Uterus (tissue), 4 donors: ENCODE results near the gene ALG14. TPM values are rescaled to one million over a fixed set of nuclear protein-coding genes. Genes with fewer than 3 reads are reported as not detected.

ENCODE experiments used
- DNase-seq, 2 donors: peaks; one replicate each; pipeline ENCODE4 v3.0.0-alpha.2; 2019 to 2020
- H3K27ac ChIP-seq, 2 donors: fragments of 200-600 bp; sonication (generic); 1 replicate in 1 of 2; 2 replicates in 1 of 2; pipeline ENCODE4 v1.5.1; 2016 to 2018
- H3K27me3 ChIP-seq, 2 donors: fragments of 200-600 bp; sonication (generic); one replicate each; pipeline ENCODE4 v1.5.1; 2018 to 2019; ENCODE audit warnings: control low read depth in 1 of 2
- H3K36me3 ChIP-seq, 2 donors: fragments of 200-600 bp; sonication (generic); one replicate each; pipeline ENCODE4 v1.5.1; 2019; ENCODE audit warnings: control low read depth in 1 of 2
- H3K4me1 ChIP-seq, 2 donors: fragments of 200-600 bp; sonication (generic); one replicate each; pipeline ENCODE4 v1.5.1; 2018 to 2019; ENCODE audit warnings: control low read depth in 1 of 2
- H3K4me3 ChIP-seq, 2 donors: fragments of 200-600 bp; sonication (generic); 1 replicate in 1 of 2; 2 replicates in 1 of 2; pipeline ENCODE4 v1.5.1; 2018 to 2019; ENCODE audit warnings: mild to moderate bottlenecking in 1 of 2
- H3K9me3 ChIP-seq, 2 donors: fragments of 200-600 bp; sonication (generic); one replicate each; pipeline ENCODE4 v1.5.1; 2019; ENCODE audit warnings: control low read depth in 1 of 2
- CTCF ChIP-seq, 4 experiments: fragments of 200-600 bp in 2 of 4; fragments of 450-650 bp in 2 of 4; sonication (generic) in 2 of 4; IDR thresholded peaks; one replicate each; pipeline ENCODE4 v1.5.1; 2016 to 2019; ENCODE audit warnings: antibody characterized with exemption in 4 of 4, mild to moderate bottlenecking in 2 of 4, moderate library complexity in 1 of 4
- POLR2A ChIP-seq, 2 donors: fragments of 450-650 bp; IDR thresholded peaks; one replicate each; pipeline ENCODE4 v1.6.1; 2016; ENCODE audit warnings: antibody characterized with exemption in 2 of 2, mild to moderate bottlenecking in 1 of 2, moderate library complexity in 1 of 2
- intact Hi-C: fragments of 100-400 bp; cut with DNase I; formaldehyde crosslinking; loops from one replicate; pipeline ENCODE4 v1.15.1; 2023; ENCODE audit warnings: low total_unique reads
- total RNA-seq, 4 donors: library from RNA; depleted of rRNA in 3 of 4; stranded (reverse); fragments of >200 nt in 3 of 4; gene quantifications; one replicate each; pipeline versions ENCODE4 v1.1.0 to v1.2.4, GENCODE V29; 2014 to 2023
- donor health status: DM: yes; HTN: yes; CAD: no.

Gene ALG14
- total RNA-seq, 4 donors from 2014 or later = 0.51 to 6.7 (median 1.6) TPM

- TF ChIP-seq CTCF (IDR thresholded peaks at IDR 0.05) (no peak), POLR2A (IDR thresholded peaks at IDR 0.05) (no peak)
- H3K27ac ChIP-seq = peak overlapping the region; percentile 61 to 84
- H3K4me3 ChIP-seq = no peak overlapping the region
- H3K4me1 ChIP-seq = no peaks in the 10 kb centered on the region
- no peaks in the 10 kb centered on the region for H3K36me3 ChIP-seq
- H3K9me3 ChIP-seq = no peaks in the 10 kb centered on the region
- intact Hi-C loops = no loop called here
- no peak for DNase-seq
- no peaks in the 10 kb centered on the region for H3K27me3 ChIP-seq
Observed at GRCh38 chr1:94974241-94974640, 98.5 kb downstream of the ALG14 start.

DNA sequence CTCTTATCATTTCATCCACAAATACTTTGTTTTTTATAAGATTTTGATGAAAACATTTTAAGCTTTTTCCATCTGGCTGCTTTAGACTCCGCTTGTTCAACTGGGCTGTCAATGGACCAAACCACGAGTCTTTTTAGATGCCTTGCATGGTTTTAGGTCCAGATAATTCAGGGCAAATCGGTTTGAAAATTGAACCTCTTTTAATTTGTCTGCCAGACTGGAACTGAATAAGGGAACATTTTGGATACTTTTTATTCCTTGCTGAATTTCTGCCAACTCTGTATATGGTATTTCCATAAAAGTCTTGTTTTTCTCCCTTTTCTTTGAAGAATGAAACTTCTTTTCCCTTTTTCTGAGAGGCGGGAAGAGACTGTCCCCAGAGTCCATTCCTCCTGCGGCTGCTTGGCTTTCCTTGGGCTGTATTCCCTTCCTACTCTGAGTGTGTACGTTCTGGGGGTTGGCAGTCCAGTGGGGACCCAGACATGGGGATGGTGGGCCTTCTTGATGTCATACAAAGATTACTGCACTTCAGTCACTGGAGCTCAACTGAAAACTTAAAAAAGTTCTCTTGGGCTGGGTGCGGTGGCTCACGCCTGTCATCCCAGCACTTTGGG is 99.3 kb downstream of the ALG14 start:
- Histone ChIP-seq H3K4me1 (no peaks in the 10 kb centered on the region), H3K36me3 (no peaks in the 10 kb centered on the region), H3K27ac (peak overlapping the region; percentile 61 to 84), H3K9me3 (no peaks in the 10 kb centered on the region), H3K4me3 (no peak overlapping the region), H3K27me3 (no peaks in the 10 kb centered on the region)
- no peak for DNase-seq
- intact Hi-C loops = no loop called here
- TF ChIP-seq CTCF (IDR thresholded peaks at IDR 0.05) = no peak
- TF ChIP-seq POLR2A (IDR thresholded peaks at IDR 0.05) = no peak

DNA sequence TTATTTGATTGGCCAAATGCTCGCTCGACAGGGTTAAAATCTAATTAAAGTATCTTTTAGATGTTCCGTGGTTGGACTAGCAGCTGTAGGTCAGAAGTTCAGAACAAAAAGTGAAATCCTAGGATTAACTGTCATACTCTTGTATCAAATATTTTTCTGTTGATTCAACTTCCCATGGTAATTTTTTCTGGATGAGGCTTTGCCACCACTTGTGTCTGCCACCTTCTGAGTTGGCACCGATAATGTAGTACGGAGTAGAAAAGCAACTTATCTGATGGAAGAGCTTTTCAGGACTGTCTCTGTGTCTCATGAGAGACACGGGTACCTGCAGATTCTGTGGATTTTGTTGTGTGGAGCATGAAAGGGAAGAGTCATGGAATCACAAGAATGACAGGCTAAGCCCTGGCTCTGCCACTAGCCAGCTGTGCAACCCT is 101.2 kb downstream of the ALG14 start:
- Histone ChIP-seq H3K27me3 (no peaks in the 10 kb centered on the region), H3K4me1 (no peaks in the 10 kb centered on the region), H3K36me3 (no peaks in the 10 kb centered on the region), H3K27ac (peak overlapping the region; percentile 40 to 84), H3K9me3 (no peaks in the 10 kb centered on the region), H3K4me3 (no peak overlapping the region)
- TF ChIP-seq CTCF (IDR thresholded peaks at IDR 0.05) = no peak
- no peak for TF ChIP-seq POLR2A (IDR thresholded peaks at IDR 0.05)
- intact Hi-C loops = no loop called here
- no peak for DNase-seq

GRCh38 chr1:94970783-94971182 is 102.0 kb downstream of the ALG14 start:
- intact Hi-C loops = no loop called here
- no peaks in the 10 kb centered on the region for H3K36me3 ChIP-seq
- H3K27me3 ChIP-seq = no peaks in the 10 kb centered on the region
- no peak overlapping the region for H3K4me3 ChIP-seq
- TF ChIP-seq CTCF (IDR thresholded peaks at IDR 0.05) (no peak), POLR2A (IDR thresholded peaks at IDR 0.05) (no peak)
- no peaks in the 10 kb centered on the region for H3K4me1 ChIP-seq
- H3K27ac ChIP-seq = peak overlapping the region; percentile 40 to 84
- H3K9me3 ChIP-seq = no peaks in the 10 kb centered on the region
- DNase-seq = no peak

GRCh38 chr1:94969137-94969536 is 103.6 kb downstream of the ALG14 start:
- Histone ChIP-seq H3K27ac (no peak overlapping the region), H3K4me3 (no peak overlapping the region), H3K4me1 (no peaks in the 10 kb centered on the region), H3K27me3 (no peaks in the 10 kb centered on the region), H3K9me3 (no peaks in the 10 kb centered on the region), H3K36me3 (no peaks in the 10 kb centered on the region)
- no peak for TF ChIP-seq POLR2A (IDR thresholded peaks at IDR 0.05)
- TF ChIP-seq CTCF (IDR thresholded peaks at IDR 0.05) = no peak
- DNase-seq = no peak
- intact Hi-C loops = no loop called here
